MM.1S (cell line): ENCODE data around the gene AGTR1.
A peak's percentile ranks its signal among the peaks of the same experiment; 100 is the strongest.

Experiments
- DNase-seq: peaks from one replicate; pipeline ENCODE4 v3.0.0-alpha.2; 2015
- H2AFZ ChIP-seq: fragments of 300-600 bp; sonication (generic); 2 replicates; pipeline ENCODE4 v1.6.0; 2016; ENCODE audit warnings: antibody characterized with exemption, low read length
- H3F3A ChIP-seq: fragments of 300-600 bp; sonication (generic); 2 replicates; pipeline ENCODE4 v1.6.1; 2016; ENCODE audit warnings: mild to moderate bottlenecking, antibody characterized with exemption, low read length, moderate library complexity, mixed read lengths; ENCODE audit not compliant: insufficient read depth
- H3K27ac ChIP-seq: fragments of 300-600 bp; sonication (generic); 2 replicates; pipeline ENCODE4 v1.5.1; 2016; ENCODE audit warnings: mild to moderate bottlenecking, low read length
- H3K27me3 ChIP-seq: fragments of 300-600 bp; sonication (generic); replicated peaks from 2 replicates; pipeline ENCODE4 v1.6.0; 2016; ENCODE audit warnings: low read length; ENCODE audit not compliant: insufficient read depth
- H3K36me3 ChIP-seq: fragments of 300-600 bp; sonication (generic); replicated peaks from 2 replicates; pipeline ENCODE4 v1.6.1; 2016; ENCODE audit warnings: mild to moderate bottlenecking, low read length, mixed read lengths; ENCODE audit not compliant: insufficient read depth
- H3K4me1 ChIP-seq: fragments of 300-600 bp; sonication (generic); 2 replicates; pipeline ENCODE4 v1.6.1; 2016; ENCODE audit warnings: low read length, mixed read lengths
- H3K4me2 ChIP-seq: fragments of 300-600 bp; sonication (generic); 2 replicates; pipeline ENCODE4 v1.6.0; 2016; ENCODE audit warnings: low read depth, low read length
- H3K4me3 ChIP-seq: fragments of 300-600 bp; sonication (generic); 2 replicates; pipeline ENCODE4 v1.5.1; 2016; ENCODE audit warnings: low read length, mixed read lengths
- H3K79me2 ChIP-seq: fragments of 300-600 bp; sonication (generic); 2 replicates; pipeline ENCODE4 v1.6.1; 2016; ENCODE audit warnings: mixed run types, low read length, mixed read lengths
- H3K9ac ChIP-seq: fragments of 300-600 bp; sonication (generic); 2 replicates; pipeline ENCODE4 v1.6.1; 2016; ENCODE audit warnings: low read length, mixed read lengths
- H3K9me2 ChIP-seq: fragments of 300-600 bp; sonication (generic); replicated peaks from 2 replicates; pipeline ENCODE4 v1.6.1; 2016; ENCODE audit warnings: mild to moderate bottlenecking, low read length, mixed read lengths; ENCODE audit not compliant: insufficient read depth
- H3K9me3 ChIP-seq: fragments of 300-600 bp; sonication (generic); replicated peaks from 2 replicates; pipeline ENCODE4 v1.6.1; 2016; ENCODE audit warnings: mild to moderate bottlenecking, low read length, mixed read lengths; ENCODE audit not compliant: insufficient read depth
- H4K20me1 ChIP-seq: fragments of 300-600 bp; sonication (generic); 2 replicates; pipeline ENCODE4 v1.6.1; 2016; ENCODE audit warnings: mild to moderate bottlenecking, low read length, moderate library complexity, mixed read lengths; ENCODE audit not compliant: insufficient read depth
- EZH2 ChIP-seq: fragments of 300-600 bp; sonication (generic); optimal IDR thresholded peaks from 2 replicates; pipeline ENCODE3; 2017; ENCODE audit warnings: low read depth, mild to moderate bottlenecking, antibody characterized with exemption, low read length, mixed read lengths
- EZH2phosphoT487 ChIP-seq: fragments of 300-600 bp; sonication (generic); IDR thresholded peaks from 2 replicates; pipeline ENCODE4 v1.6.1; 2018; ENCODE audit warnings: antibody characterized with exemption, low read length
- TF ChIP-seq, protein P1 (sequence below): fragments of 300-600 bp; sonication (generic); IDR thresholded peaks from 2 replicates; pipeline ENCODE4 v1.5.1; 2016; ENCODE audit warnings: antibody characterized with exemption, low read length, mixed read lengths

Gene AGTR1

DNA sequence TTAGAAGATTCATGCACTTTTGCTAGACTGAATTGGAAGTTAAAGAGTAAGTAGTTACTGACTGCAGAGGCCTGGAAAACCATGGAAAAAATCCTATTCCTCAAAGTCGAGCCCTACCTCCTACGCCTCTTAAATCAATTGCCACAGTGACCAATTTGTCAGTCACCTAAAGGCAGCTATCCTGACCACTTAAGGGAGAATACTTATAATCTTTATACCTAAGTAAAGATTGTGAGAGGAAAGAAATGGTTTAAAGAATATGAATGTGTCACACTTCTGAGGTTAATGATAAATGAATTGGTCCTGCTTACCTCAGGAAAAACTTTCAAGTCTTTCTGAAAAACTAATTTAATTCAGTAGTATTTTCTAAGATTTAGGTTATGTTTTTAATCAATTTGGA, 42.6 kb downstream of the AGTR1 start:
- Histone ChIP-seq H2AFZ (no peak overlapping the region), H3K79me2 (no peaks in the 10 kb centered on the region), H3K27me3 (no peaks in the 10 kb centered on the region), H3K9me3 (no peaks in the 10 kb centered on the region), H3K36me3 (no peaks in the 10 kb centered on the region), H3K9me2 (no peaks in the 10 kb centered on the region), H4K20me1 (no peaks in the 10 kb centered on the region), H3K4me2 (no peak overlapping the region), H3F3A (0 out of 2 replicates have a peak, but pooled peaks cover 3% of the 10 kb centered on the region), H3K4me3 (no peak overlapping the region), H3K4me1 (peaks cover 10% of the 10 kb centered on the region; the same call in 1 of the 2 replicates), H3K27ac (no peak overlapping the region), H3K9ac (no peak overlapping the region)
- no peak for TF ChIP-seq EZH2
- no peak for DNase-seq

DNA sequence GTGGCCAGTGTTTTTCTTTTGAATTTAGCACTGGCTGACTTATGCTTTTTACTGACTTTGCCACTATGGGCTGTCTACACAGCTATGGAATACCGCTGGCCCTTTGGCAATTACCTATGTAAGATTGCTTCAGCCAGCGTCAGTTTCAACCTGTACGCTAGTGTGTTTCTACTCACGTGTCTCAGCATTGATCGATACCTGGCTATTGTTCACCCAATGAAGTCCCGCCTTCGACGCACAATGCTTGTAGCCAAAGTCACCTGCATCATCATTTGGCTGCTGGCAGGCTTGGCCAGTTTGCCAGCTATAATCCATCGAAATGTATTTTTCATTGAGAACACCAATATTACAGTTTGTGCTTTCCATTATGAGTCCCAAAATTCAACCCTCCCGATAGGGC, 43.5 kb downstream of the AGTR1 start:
- TF ChIP-seq EZH2 (no peak), EZH2phosphoT487 (no peak)
- TF ChIP-seq, protein P1, sequence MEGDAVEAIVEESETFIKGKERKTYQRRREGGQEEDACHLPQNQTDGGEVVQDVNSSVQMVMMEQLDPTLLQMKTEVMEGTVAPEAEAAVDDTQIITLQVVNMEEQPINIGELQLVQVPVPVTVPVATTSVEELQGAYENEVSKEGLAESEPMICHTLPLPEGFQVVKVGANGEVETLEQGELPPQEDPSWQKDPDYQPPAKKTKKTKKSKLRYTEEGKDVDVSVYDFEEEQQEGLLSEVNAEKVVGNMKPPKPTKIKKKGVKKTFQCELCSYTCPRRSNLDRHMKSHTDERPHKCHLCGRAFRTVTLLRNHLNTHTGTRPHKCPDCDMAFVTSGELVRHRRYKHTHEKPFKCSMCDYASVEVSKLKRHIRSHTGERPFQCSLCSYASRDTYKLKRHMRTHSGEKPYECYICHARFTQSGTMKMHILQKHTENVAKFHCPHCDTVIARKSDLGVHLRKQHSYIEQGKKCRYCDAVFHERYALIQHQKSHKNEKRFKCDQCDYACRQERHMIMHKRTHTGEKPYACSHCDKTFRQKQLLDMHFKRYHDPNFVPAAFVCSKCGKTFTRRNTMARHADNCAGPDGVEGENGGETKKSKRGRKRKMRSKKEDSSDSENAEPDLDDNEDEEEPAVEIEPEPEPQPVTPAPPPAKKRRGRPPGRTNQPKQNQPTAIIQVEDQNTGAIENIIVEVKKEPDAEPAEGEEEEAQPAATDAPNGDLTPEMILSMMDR, result no peak
- Histone ChIP-seq H3F3A (0 out of 2 replicates have a peak, but pooled peaks cover 3% of the 10 kb centered on the region), H4K20me1 (no peaks in the 10 kb centered on the region), H3K27ac (no peak overlapping the region), H3K36me3 (no peaks in the 10 kb centered on the region), H3K4me1 (peaks cover 14% of the 10 kb centered on the region), H3K9me2 (no peaks in the 10 kb centered on the region), H3K4me3 (no peak overlapping the region), H2AFZ (no peak overlapping the region), H3K4me2 (no peak overlapping the region), H3K9ac (no peak overlapping the region), H3K9me3 (no peaks in the 10 kb centered on the region), H3K27me3 (no peaks in the 10 kb centered on the region), H3K79me2 (no peaks in the 10 kb centered on the region)
- no peak for DNase-seq

DNA sequence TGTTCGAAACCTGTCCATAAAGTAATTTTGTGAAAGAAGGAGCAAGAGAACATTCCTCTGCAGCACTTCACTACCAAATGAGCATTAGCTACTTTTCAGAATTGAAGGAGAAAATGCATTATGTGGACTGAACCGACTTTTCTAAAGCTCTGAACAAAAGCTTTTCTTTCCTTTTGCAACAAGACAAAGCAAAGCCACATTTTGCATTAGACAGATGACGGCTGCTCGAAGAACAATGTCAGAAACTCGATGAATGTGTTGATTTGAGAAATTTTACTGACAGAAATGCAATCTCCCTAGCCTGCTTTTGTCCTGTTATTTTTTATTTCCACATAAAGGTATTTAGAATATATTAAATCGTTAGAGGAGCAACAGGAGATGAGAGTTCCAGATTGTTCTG, 44.4 kb downstream of the AGTR1 start:
- Histone ChIP-seq H3K9me3 (no peaks in the 10 kb centered on the region), H3K27ac (no peak overlapping the region), H3K4me2 (no peak overlapping the region), H4K20me1 (no peaks in the 10 kb centered on the region), H3K79me2 (no peaks in the 10 kb centered on the region), H3F3A (0 out of 2 replicates have a peak, but pooled peaks cover 3% of the 10 kb centered on the region), H3K4me3 (no peak overlapping the region), H2AFZ (no peak overlapping the region), H3K36me3 (no peaks in the 10 kb centered on the region), H3K9ac (no peak overlapping the region), H3K4me1 (peaks cover 20% of the 10 kb centered on the region), H3K9me2 (no peaks in the 10 kb centered on the region), H3K27me3 (no peaks in the 10 kb centered on the region)
- TF ChIP-seq, protein P1, result no peak
- no peak for TF ChIP-seq EZH2
- DNase-seq, result no peak

DNA sequence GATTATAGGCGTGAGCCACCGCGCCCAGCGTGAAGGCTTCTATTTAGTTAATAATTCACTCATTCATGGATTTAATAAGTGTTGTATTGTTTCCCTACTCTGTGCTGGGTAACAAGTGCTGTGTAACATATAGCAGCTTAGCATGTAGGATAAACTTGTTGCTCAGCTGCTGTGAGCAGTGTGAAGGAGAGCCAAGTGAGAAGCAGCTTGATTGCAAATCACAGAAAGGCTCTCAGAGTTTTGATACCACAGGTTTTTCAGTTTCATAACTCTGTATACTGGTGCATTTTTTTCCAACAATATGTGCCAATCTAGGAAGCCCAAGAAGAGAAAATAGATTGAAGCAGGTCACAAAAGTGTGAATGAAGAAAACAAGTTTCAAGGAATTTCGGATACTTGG, 48.4 kb downstream of the AGTR1 start:
- no peaks in the 10 kb centered on the region for H4K20me1 ChIP-seq
- no peaks in the 10 kb centered on the region for H3K9me3 ChIP-seq
- no peaks in the 10 kb centered on the region for H3K27me3 ChIP-seq
- H3K27ac ChIP-seq, result no peak overlapping the region
- H3K4me3 ChIP-seq, result no peak overlapping the region
- H3K4me2 ChIP-seq, result no peak overlapping the region
- no peaks in the 10 kb centered on the region for H3F3A ChIP-seq
- no peak for TF ChIP-seq EZH2phosphoT487
- peaks cover 16% of the 10 kb centered on the region for H3K4me1 ChIP-seq
- no peaks in the 10 kb centered on the region for H3K36me3 ChIP-seq
- no peaks in the 10 kb centered on the region for H3K9me2 ChIP-seq
- DNase-seq, result peak; percentile 62
- no peaks in the 10 kb centered on the region for H3K79me2 ChIP-seq
- no peak overlapping the region for H2AFZ ChIP-seq
- no peak overlapping the region for H3K9ac ChIP-seq
